ENCODE measurements around the gene MAST4.

The MAST4 gene

GRCh38 chr5:66849803-66850202 lies 253.6 kb downstream of the MAST4 start:
- TF ChIP-seq POU2F2 (IDR thresholded peaks at IDR 0.05; ENCODE audit: low read depth, low read length) (no peak), POLR2A (IDR thresholded peaks at IDR 0.05; ENCODE audit: low read depth, low read length) (no peak)
- no peak for FAIRE-seq
- DNase-seq (ENCODE audit: insufficient read length, low spot score), result no peak

- TF ChIP-seq POLR2A (IDR thresholded peaks at IDR 0.05; ENCODE audit: low read depth, low read length), result no peak
- no peak for TF ChIP-seq TAF1 (IDR thresholded peaks at IDR 0.05; ENCODE audit: low read depth, low read length)
- TF ChIP-seq PAX5 (IDR thresholded peaks at IDR 0.05; ENCODE audit: insufficient read depth, low read length, severe bottlenecking), result no peak
- TF ChIP-seq POU2F2 (IDR thresholded peaks at IDR 0.05; ENCODE audit: low read depth, low read length), result no peak
- TF ChIP-seq SPI1 (IDR thresholded peaks at IDR 0.05; ENCODE audit: low read depth, low read length), result no peak
- no peak for TF ChIP-seq POLR2AphosphoS5 (IDR thresholded peaks at IDR 0.05; ENCODE audit: low read depth, low read length)
- DNase-seq (ENCODE audit: insufficient read length, low spot score) (no peak), FAIRE-seq (no peak)
Measured at GRCh38 chr5:66850354-66851075, 254.3 kb downstream of the MAST4 start.

DNA sequence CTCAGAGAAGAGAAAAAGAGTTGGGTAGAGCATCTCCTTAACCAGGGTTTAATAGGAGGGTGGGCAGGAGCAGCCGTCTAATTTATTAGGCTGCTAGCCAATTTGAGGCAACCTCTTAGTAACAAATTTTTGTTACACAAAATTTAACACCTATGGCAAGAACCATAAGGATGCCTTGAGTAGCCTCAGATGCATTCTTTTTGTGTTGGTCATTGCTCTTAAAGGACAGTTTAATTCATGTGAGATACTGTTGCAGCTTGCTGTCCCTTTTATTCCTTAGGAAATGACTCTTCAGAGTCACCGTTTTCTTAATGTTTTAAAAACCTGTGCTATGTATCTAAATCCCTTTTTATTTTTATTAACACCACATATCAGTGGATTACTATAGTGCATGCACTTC lies 255.1 kb downstream of the MAST4 start:
- no peak for FAIRE-seq
- TF ChIP-seq POLR2A (IDR thresholded peaks at IDR 0.05; ENCODE audit: low read depth, low read length) (no peak), POU2F2 (IDR thresholded peaks at IDR 0.05; ENCODE audit: low read depth, low read length) (no peak), TAF1 (IDR thresholded peaks at IDR 0.05; ENCODE audit: low read depth, low read length) (no peak), POLR2AphosphoS5 (IDR thresholded peaks at IDR 0.05; ENCODE audit: low read depth, low read length) (no peak), PAX5 (IDR thresholded peaks at IDR 0.05; ENCODE audit: insufficient read depth, low read length, severe bottlenecking) (no peak), SPI1 (IDR thresholded peaks at IDR 0.05; ENCODE audit: low read depth, low read length) (no peak)
- DNase-seq (ENCODE audit: insufficient read length, low spot score), result no peak

GRCh38 chr5:66854416-66854815 lies 258.2 kb downstream of the MAST4 start:
- TF ChIP-seq SPI1 (IDR thresholded peaks at IDR 0.05; ENCODE audit: low read depth, low read length) (no peak), TAF1 (IDR thresholded peaks at IDR 0.05; ENCODE audit: low read depth, low read length) (no peak), POU2F2 (IDR thresholded peaks at IDR 0.05; ENCODE audit: low read depth, low read length) (no peak), POLR2AphosphoS5 (IDR thresholded peaks at IDR 0.05; ENCODE audit: low read depth, low read length) (no peak), PAX5 (IDR thresholded peaks at IDR 0.05; ENCODE audit: insufficient read depth, low read length, severe bottlenecking) (no peak), POLR2A (IDR thresholded peaks at IDR 0.05; ENCODE audit: low read depth, low read length) (no peak)
- FAIRE-seq, result no peak
- DNase-seq (ENCODE audit: insufficient read length, low spot score), result no peak

GRCh38 chr5:66856041-66856805 lies 260.0 kb downstream of the MAST4 start:
- TF ChIP-seq TAF1 (IDR thresholded peaks at IDR 0.05; ENCODE audit: low read depth, low read length) (no peak), POU2F2 (IDR thresholded peaks at IDR 0.05; ENCODE audit: low read depth, low read length) (no peak), PAX5 (IDR thresholded peaks at IDR 0.05; ENCODE audit: insufficient read depth, low read length, severe bottlenecking) (no peak), SPI1 (IDR thresholded peaks at IDR 0.05; ENCODE audit: low read depth, low read length) (no peak), POLR2A (IDR thresholded peaks at IDR 0.05; ENCODE audit: low read depth, low read length) (no peak), POLR2AphosphoS5 (IDR thresholded peaks at IDR 0.05; ENCODE audit: low read depth, low read length) (no peak)
- FAIRE-seq (no peak), DNase-seq (ENCODE audit: insufficient read length, low spot score) (no peak)

DNA sequence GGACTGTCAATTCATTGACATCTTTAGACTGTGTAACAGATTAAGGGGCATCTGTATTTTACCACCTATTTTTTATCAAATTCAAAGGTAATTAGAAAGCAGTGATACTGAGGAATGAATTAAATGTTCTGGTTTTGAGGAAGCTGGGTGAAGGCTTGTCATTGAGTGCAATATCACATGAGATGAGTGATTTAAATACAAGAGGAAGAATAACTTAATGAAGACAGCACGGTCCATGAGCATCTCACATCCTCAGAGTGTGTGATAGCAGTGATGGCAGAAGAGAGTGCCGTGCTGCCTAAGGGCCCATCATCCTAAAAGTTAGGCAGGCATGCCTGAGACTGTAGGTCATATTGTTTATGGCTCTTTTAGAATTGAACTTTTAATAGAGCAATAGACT lies 263.3 kb downstream of the MAST4 start:
- TF ChIP-seq POLR2A (IDR thresholded peaks at IDR 0.05; ENCODE audit: low read depth, low read length), result no peak
- no peak for TF ChIP-seq PAX5 (IDR thresholded peaks at IDR 0.05; ENCODE audit: insufficient read depth, low read length, severe bottlenecking)
- no peak for TF ChIP-seq POLR2AphosphoS5 (IDR thresholded peaks at IDR 0.05; ENCODE audit: low read depth, low read length)
- no peak for TF ChIP-seq TAF1 (IDR thresholded peaks at IDR 0.05; ENCODE audit: low read depth, low read length)
- no peak for TF ChIP-seq SPI1 (IDR thresholded peaks at IDR 0.05; ENCODE audit: low read depth, low read length)
- TF ChIP-seq POU2F2 (IDR thresholded peaks at IDR 0.05; ENCODE audit: low read depth, low read length), result no peak
- DNase-seq (ENCODE audit: insufficient read length, low spot score), result no peak
- no peak for FAIRE-seq

DNA sequence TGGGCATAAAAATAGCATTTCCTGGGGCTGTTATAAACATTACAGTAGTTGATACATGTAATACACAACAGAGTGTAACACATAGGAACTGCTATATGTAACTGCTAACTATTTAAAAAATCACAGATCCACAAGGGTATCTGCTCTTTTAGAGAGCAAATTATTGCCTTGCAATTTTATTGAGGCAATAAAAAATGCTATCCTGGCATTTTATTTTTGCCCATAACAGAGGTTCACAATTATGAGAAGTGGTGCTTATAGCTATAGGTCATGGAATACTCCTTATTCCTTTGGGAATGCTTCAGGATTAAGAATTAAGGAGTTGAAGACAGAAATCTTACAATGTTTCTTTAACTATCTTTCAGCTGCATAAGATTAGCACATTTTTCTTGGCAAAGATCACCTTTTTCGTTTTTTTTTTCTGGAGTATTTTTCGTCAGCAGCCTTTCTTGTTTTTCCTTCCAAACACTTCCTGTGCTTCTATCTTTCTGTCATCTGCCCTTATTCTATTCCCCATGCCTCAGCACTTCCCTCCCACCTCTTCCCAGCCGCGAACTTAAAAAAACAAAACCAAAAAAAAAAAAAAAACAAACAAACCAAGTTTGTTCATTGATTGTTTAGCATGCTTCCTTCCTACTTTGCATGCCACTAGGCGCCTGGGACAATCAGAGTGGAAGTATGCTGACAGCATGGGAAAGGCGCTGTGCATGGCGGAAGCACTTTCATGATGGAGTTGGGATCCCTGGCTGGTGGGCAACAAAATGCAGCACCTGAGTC lies 264.2 kb downstream of the MAST4 start:
- TF ChIP-seq POLR2AphosphoS5 (IDR thresholded peaks at IDR 0.05; ENCODE audit: low read depth, low read length), result no peak
- no peak for TF ChIP-seq SPI1 (IDR thresholded peaks at IDR 0.05; ENCODE audit: low read depth, low read length)
- TF ChIP-seq POU2F2 (IDR thresholded peaks at IDR 0.05; ENCODE audit: low read depth, low read length), result no peak
- TF ChIP-seq PAX5 (IDR thresholded peaks at IDR 0.05; ENCODE audit: insufficient read depth, low read length, severe bottlenecking), result no peak
- TF ChIP-seq POLR2A (IDR thresholded peaks at IDR 0.05; ENCODE audit: low read depth, low read length), result no peak
- TF ChIP-seq TAF1 (IDR thresholded peaks at IDR 0.05; ENCODE audit: low read depth, low read length), result no peak
- DNase-seq (ENCODE audit: insufficient read length, low spot score), result no peak
- FAIRE-seq, result no peak

- TF ChIP-seq POLR2AphosphoS5 (IDR thresholded peaks at IDR 0.05; ENCODE audit: low read depth, low read length) (no peak), POU2F2 (IDR thresholded peaks at IDR 0.05; ENCODE audit: low read depth, low read length) (no peak), SPI1 (IDR thresholded peaks at IDR 0.05; ENCODE audit: low read depth, low read length) (no peak), TAF1 (IDR thresholded peaks at IDR 0.05; ENCODE audit: low read depth, low read length) (no peak), POLR2A (IDR thresholded peaks at IDR 0.05; ENCODE audit: low read depth, low read length) (no peak), PAX5 (IDR thresholded peaks at IDR 0.05; ENCODE audit: insufficient read depth, low read length, severe bottlenecking) (no peak)
- no peak for DNase-seq (ENCODE audit: insufficient read length, low spot score)
- no peak for FAIRE-seq
Measured at GRCh38 chr5:66861402-66861801, 265.2 kb downstream of the MAST4 start.

DNA sequence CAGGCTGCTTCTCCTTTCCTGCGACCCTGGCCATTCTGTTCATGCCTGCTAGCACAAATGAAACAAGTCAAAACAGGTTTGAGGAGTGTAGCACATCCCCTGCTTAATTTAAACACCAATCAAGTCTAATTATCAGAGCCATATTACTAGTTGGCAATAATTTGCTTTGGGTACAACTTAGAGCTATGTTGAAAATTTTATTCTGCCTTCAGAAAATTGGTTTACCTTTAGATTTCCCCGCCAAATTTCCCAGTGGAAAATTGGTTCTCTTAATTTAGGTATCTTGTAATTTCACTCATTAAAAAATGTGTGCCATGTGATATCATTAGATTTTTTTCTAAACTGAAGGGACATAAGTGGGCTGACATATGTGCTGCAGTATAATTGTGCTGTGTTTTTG lies 265.8 kb downstream of the MAST4 start:
- TF ChIP-seq TAF1 (IDR thresholded peaks at IDR 0.05; ENCODE audit: low read depth, low read length) (no peak), SPI1 (IDR thresholded peaks at IDR 0.05; ENCODE audit: low read depth, low read length) (no peak), POLR2AphosphoS5 (IDR thresholded peaks at IDR 0.05; ENCODE audit: low read depth, low read length) (no peak), POLR2A (IDR thresholded peaks at IDR 0.05; ENCODE audit: low read depth, low read length) (no peak), POU2F2 (IDR thresholded peaks at IDR 0.05; ENCODE audit: low read depth, low read length) (no peak), PAX5 (IDR thresholded peaks at IDR 0.05; ENCODE audit: insufficient read depth, low read length, severe bottlenecking) (no peak)
- no peak for DNase-seq (ENCODE audit: insufficient read length, low spot score)
- FAIRE-seq, result no peak

Data from GM12891 (cell line).